Esophagus muscularis mucosa (tissue), 4 donors: ENCODE data around the gene SLC14A1.

ENCODE experiments used
- CTCF ChIP-seq, 3 experiments: fragments of 200-600 bp in 2 of 3; fragments of 450-650 bp in 1 of 3; sonication (generic) in 2 of 3; IDR thresholded peaks; one replicate each; pipeline ENCODE4 v1.5.1; 2017 to 2019; ENCODE audit warnings: antibody characterized with exemption in 3 of 3, mild to moderate bottlenecking in 2 of 3, moderate library complexity in 1 of 3
- EP300 ChIP-seq: sonication (generic); formaldehyde crosslinking; IDR thresholded peaks from one replicate; pipeline ENCODE4 v1.6.1; 2017; ENCODE audit warnings: antibody characterized with exemption
- POLR2A ChIP-seq: fragments of 450-650 bp; IDR thresholded peaks from one replicate; pipeline ENCODE4 v1.6.1; 2017; ENCODE audit warnings: antibody characterized with exemption, moderate library complexity, mild to moderate bottlenecking, low read depth

- no peak for TF ChIP-seq CTCF (IDR thresholded peaks at IDR 0.05)
- no peak for TF ChIP-seq EP300
- no peak for TF ChIP-seq POLR2A
Observed at GRCh38 chr18:45738660-45739059, 14.7 kb downstream of the SLC14A1 start.
